WTC11 (cell line): ENCODE results near the gene GNAS. TPM values are rescaled to one million over a fixed set of nuclear protein-coding genes. Genes with fewer than 3 reads are reported as not detected.

ENCODE experiments used
- ATAC-seq: fragments of 200-7000 bp; cut with Tn5 transposase; 2 replicates; pipeline ENCODE4 v1.10.0; 2021; ENCODE audit warnings: mild to moderate bottlenecking, moderate library complexity
- CTCF ChIA-PET: fragments of 300-600 bp; sonication (Branson Sonifier 250); formaldehyde crosslinking; loops from one replicate; lab custom pipeline; 2021; ENCODE audit warnings: antibody characterized with exemption; lab: Charles Lee
- POLR2A ChIA-PET: fragments of 350-600 bp; sonication (Branson Sonifier 250); formaldehyde crosslinking; loops from one replicate; lab custom pipeline; 2021; ENCODE audit warnings: antibody characterized with exemption; lab: Charles Lee
- DNase-seq: peaks from one replicate; pipeline ENCODE4 v3.0.0; 2021; ENCODE audit warnings: low spot score
- H3K27ac Mint-ChIP-seq: 2 replicates; pipeline ENCODE4 v1.8.0; 2021; ENCODE audit warnings: mixed read lengths
- H3K27me3 Mint-ChIP-seq: 2 replicates; pipeline ENCODE4 v1.8.0; 2021; ENCODE audit warnings: low read depth, mild to moderate bottlenecking, moderate library complexity, mixed read lengths
- H3K36me3 Mint-ChIP-seq: 2 replicates; pipeline ENCODE4 v1.8.0; 2021; ENCODE audit warnings: mixed read lengths
- H3K4me1 Mint-ChIP-seq: 2 replicates; pipeline ENCODE4 v1.8.0; 2022; ENCODE audit warnings: mixed read lengths
- H3K4me3 Mint-ChIP-seq: 2 replicates; pipeline ENCODE4 v1.8.0; 2021; ENCODE audit warnings: mild to moderate bottlenecking, moderate library complexity, mixed read lengths
- H3K9me3 Mint-ChIP-seq: 2 replicates; pipeline ENCODE4 v1.8.0; 2021; ENCODE audit warnings: mixed read lengths
- CREB1 ChIP-seq: sonication (generic); formaldehyde crosslinking; IDR thresholded peaks from 2 replicates; pipeline ENCODE4 v1.8.0; 2023; ENCODE audit warnings: mild to moderate bottlenecking, missing genetic modification reagents
- ESRRA ChIP-seq: sonication (generic); formaldehyde crosslinking; IDR thresholded peaks from 2 replicates; pipeline ENCODE4 v1.8.1; 2022; ENCODE audit warnings: mild to moderate bottlenecking, missing genetic modification reagents, borderline replicate concordance
- JUN ChIP-seq: sonication (generic); formaldehyde crosslinking; IDR thresholded peaks from 2 replicates; pipeline ENCODE4 v1.8.0; 2023; ENCODE audit warnings: mild to moderate bottlenecking, missing genetic modification reagents
- OVOL2 ChIP-seq: fragments of 250-450 bp; sonication (Bioruptor Pico); IDR thresholded peaks from 2 replicates; pipeline ENCODE4 v1.9.0; 2021; ENCODE audit warnings: mild to moderate bottlenecking, borderline replicate concordance
- PRRX2 ChIP-seq: fragments of 250-450 bp; sonication (Bioruptor Pico); IDR thresholded peaks from 2 replicates; pipeline ENCODE4 v1.8.0; 2021; ENCODE audit warnings: mild to moderate bottlenecking
- RORB ChIP-seq: fragments of 250-450 bp; sonication (Bioruptor Pico); IDR thresholded peaks from 2 replicates; pipeline ENCODE4 v1.9.0; 2021; ENCODE audit warnings: mild to moderate bottlenecking
- ZNF138 ChIP-seq: sonication (generic); formaldehyde crosslinking; conservative IDR thresholded peaks from 2 replicates; pipeline ENCODE4 v1.8.1; 2022; ENCODE audit warnings: mild to moderate bottlenecking, moderate library complexity, missing genetic modification reagents
- total RNA-seq: library from RNA; stranded (reverse); gene quantifications from 3 replicates; pipeline ENCODE4 v1.2.3, GENCODE V29; 2021
- TF ChIP-seq, protein P1 (sequence below): sonication (generic); formaldehyde crosslinking; IDR thresholded peaks from 2 replicates; pipeline ENCODE4 v1.8.1; 2023; ENCODE audit warnings: mild to moderate bottlenecking, moderate library complexity, missing genetic modification reagents
- TF ChIP-seq, protein P2 (sequence below): sonication (generic); formaldehyde crosslinking; IDR thresholded peaks from 2 replicates; pipeline ENCODE4 v1.8.0; 2022; ENCODE audit warnings: mild to moderate bottlenecking, missing genetic modification reagents
- TF ChIP-seq, protein P3 (sequence below): sonication (generic); formaldehyde crosslinking; IDR thresholded peaks from 2 replicates; pipeline ENCODE4 v1.8.1; 2023; ENCODE audit warnings: mild to moderate bottlenecking, missing genetic modification reagents, borderline replicate concordance
- TF ChIP-seq, protein P4 (sequence below): sonication (generic); formaldehyde crosslinking; IDR thresholded peaks from 2 replicates; pipeline ENCODE4 v1.8.0; 2023; ENCODE audit warnings: missing genetic modification reagents, mild to moderate bottlenecking, borderline replicate concordance
- TF ChIP-seq, protein P5 (sequence below): fragments of 250-450 bp; sonication (Bioruptor Pico); IDR thresholded peaks from 2 replicates; pipeline ENCODE4 v1.9.0; 2021; ENCODE audit warnings: moderate library complexity, mild to moderate bottlenecking, inconsistent platforms, borderline replicate concordance
- TF ChIP-seq, protein P6 (sequence below): fragments of 250-450 bp; sonication (Bioruptor Pico); IDR thresholded peaks from 2 replicates; pipeline ENCODE4 v1.9.0; 2021; ENCODE audit warnings: mild to moderate bottlenecking, borderline replicate concordance
- TF ChIP-seq, protein P7 (sequence below): sonication (generic); formaldehyde crosslinking; IDR thresholded peaks from 2 replicates; pipeline ENCODE4 v1.8.1; 2023; ENCODE audit warnings: mild to moderate bottlenecking, missing genetic modification reagents

Gene GNAS
- total RNA-seq, 1 experiment from 2014 or later: 868 TPM

DNA sequence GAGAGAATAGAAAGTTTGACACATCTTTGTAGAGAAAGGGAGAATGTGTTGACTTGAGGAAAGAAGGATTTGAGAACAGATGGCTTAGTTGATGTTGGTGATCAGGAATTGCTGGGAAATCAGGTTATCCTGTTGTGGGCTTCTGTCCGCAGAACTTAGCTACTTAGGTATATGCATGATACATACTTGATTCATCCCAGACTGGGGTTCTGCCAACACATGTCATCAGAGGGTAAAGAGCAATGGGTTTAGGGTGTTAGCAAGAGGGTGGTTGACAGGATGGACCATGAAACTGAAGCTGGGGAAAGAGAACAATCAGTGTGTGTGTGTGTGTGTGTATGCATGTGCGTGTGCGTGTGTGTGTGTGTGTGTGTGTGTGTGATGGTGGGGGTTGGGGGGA lies 78.0 kb downstream of the GNAS start:
- TF ChIP-seq JUN (CRISPR knock-in tag): no peak
- TF ChIP-seq, protein P1, sequence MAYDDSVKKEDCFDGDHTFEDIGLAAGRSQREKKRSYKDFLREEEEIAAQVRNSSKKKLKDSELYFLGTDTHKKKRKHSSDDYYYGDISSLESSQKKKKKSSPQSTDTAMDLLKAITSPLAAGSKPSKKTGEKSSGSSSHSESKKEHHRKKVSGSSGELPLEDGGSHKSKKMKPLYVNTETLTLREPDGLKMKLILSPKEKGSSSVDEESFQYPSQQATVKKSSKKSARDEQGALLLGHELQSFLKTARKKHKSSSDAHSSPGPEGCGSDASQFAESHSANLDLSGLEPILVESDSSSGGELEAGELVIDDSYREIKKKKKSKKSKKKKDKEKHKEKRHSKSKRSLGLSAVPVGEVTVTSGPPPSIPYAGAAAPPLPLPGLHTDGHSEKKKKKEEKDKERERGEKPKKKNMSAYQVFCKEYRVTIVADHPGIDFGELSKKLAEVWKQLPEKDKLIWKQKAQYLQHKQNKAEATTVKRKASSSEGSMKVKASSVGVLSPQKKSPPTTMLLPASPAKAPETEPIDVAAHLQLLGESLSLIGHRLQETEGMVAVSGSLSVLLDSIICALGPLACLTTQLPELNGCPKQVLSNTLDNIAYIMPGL (CRISPR knock-in tag): no peak
- Mint-ChIP-seq H3K36me3 (no peaks in the 10 kb centered on the region), H3K27ac (no peak overlapping the region), H3K4me3 (no peak overlapping the region), H3K4me1 (peaks cover 6% of the 10 kb centered on the region), H3K9me3 (no peaks in the 10 kb centered on the region), H3K27me3 (peaks cover 3% of the 10 kb centered on the region; the same call in 1 of the 2 replicates)
- DNase-seq (no peak), ATAC-seq (no peak)
- ChIA-PET POLR2A (no interaction called here), CTCF (no interaction called here)

DNA sequence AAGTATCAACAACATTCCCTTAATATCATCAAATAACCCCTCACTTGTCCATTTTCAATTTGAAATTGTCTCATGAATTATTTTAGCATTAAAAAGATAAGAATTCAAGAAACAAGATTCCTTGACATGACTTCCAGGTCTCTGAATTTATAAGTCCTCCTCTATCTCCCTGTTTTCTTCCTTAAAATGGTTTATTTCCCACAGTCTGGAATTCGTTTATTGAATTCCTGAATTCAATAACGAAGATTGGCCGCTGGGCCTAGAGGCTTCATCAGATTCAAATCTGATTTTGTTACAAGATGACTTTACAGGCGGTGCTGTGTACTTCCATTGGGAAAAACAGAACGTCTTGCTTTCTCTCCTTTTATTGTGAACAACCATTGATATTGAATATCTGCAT lies 79.7 kb downstream of the GNAS start:
- Mint-ChIP-seq H3K27me3 (peaks cover 3% of the 10 kb centered on the region; the same call in 1 of the 2 replicates), H3K36me3 (no peaks in the 10 kb centered on the region), H3K4me3 (no peak overlapping the region), H3K9me3 (peaks cover 7% of the 10 kb centered on the region), H3K4me1 (peaks cover 6% of the 10 kb centered on the region), H3K27ac (no peak overlapping the region)
- no peak for DNase-seq
- POLR2A ChIA-PET: no interaction called here
- ATAC-seq: no peak
- CTCF ChIA-PET: no interaction called here
- TF ChIP-seq, protein P2, sequence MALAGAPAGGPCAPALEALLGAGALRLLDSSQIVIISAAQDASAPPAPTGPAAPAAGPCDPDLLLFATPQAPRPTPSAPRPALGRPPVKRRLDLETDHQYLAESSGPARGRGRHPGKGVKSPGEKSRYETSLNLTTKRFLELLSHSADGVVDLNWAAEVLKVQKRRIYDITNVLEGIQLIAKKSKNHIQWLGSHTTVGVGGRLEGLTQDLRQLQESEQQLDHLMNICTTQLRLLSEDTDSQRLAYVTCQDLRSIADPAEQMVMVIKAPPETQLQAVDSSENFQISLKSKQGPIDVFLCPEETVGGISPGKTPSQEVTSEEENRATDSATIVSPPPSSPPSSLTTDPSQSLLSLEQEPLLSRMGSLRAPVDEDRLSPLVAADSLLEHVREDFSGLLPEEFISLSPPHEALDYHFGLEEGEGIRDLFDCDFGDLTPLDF: no peak
- TF ChIP-seq, protein P3, sequence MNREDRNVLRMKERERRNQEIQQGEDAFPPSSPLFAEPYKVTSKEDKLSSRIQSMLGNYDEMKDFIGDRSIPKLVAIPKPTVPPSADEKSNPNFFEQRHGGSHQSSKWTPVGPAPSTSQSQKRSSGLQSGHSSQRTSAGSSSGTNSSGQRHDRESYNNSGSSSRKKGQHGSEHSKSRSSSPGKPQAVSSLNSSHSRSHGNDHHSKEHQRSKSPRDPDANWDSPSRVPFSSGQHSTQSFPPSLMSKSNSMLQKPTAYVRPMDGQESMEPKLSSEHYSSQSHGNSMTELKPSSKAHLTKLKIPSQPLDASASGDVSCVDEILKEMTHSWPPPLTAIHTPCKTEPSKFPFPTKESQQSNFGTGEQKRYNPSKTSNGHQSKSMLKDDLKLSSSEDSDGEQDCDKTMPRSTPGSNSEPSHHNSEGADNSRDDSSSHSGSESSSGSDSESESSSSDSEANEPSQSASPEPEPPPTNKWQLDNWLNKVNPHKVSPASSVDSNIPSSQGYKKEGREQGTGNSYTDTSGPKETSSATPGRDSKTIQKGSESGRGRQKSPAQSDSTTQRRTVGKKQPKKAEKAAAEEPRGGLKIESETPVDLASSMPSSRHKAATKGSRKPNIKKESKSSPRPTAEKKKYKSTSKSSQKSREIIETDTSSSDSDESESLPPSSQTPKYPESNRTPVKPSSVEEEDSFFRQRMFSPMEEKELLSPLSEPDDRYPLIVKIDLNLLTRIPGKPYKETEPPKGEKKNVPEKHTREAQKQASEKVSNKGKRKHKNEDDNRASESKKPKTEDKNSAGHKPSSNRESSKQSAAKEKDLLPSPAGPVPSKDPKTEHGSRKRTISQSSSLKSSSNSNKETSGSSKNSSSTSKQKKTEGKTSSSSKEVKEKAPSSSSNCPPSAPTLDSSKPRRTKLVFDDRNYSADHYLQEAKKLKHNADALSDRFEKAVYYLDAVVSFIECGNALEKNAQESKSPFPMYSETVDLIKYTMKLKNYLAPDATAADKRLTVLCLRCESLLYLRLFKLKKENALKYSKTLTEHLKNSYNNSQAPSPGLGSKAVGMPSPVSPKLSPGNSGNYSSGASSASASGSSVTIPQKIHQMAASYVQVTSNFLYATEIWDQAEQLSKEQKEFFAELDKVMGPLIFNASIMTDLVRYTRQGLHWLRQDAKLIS (CRISPR knock-in tag): no peak
- TF ChIP-seq, protein P4, sequence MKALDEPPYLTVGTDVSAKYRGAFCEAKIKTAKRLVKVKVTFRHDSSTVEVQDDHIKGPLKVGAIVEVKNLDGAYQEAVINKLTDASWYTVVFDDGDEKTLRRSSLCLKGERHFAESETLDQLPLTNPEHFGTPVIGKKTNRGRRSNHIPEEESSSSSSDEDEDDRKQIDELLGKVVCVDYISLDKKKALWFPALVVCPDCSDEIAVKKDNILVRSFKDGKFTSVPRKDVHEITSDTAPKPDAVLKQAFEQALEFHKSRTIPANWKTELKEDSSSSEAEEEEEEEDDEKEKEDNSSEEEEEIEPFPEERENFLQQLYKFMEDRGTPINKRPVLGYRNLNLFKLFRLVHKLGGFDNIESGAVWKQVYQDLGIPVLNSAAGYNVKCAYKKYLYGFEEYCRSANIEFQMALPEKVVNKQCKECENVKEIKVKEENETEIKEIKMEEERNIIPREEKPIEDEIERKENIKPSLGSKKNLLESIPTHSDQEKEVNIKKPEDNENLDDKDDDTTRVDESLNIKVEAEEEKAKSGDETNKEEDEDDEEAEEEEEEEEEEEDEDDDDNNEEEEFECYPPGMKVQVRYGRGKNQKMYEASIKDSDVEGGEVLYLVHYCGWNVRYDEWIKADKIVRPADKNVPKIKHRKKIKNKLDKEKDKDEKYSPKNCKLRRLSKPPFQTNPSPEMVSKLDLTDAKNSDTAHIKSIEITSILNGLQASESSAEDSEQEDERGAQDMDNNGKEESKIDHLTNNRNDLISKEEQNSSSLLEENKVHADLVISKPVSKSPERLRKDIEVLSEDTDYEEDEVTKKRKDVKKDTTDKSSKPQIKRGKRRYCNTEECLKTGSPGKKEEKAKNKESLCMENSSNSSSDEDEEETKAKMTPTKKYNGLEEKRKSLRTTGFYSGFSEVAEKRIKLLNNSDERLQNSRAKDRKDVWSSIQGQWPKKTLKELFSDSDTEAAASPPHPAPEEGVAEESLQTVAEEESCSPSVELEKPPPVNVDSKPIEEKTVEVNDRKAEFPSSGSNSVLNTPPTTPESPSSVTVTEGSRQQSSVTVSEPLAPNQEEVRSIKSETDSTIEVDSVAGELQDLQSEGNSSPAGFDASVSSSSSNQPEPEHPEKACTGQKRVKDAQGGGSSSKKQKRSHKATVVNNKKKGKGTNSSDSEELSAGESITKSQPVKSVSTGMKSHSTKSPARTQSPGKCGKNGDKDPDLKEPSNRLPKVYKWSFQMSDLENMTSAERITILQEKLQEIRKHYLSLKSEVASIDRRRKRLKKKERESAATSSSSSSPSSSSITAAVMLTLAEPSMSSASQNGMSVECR (CRISPR knock-in tag): no peak
- TF ChIP-seq, protein P5, sequence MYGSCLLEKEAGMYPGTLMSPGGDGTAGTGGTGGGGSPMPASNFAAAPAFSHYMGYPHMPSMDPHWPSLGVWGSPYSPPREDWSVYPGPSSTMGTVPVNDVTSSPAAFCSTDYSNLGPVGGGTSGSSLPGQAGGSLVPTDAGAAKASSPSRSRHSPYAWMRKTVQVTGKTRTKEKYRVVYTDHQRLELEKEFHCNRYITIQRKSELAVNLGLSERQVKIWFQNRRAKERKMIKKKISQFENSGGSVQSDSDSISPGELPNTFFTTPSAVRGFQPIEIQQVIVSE (CRISPR knock-in tag): no peak
- TF ChIP-seq RORB (CRISPR knock-in tag) (no peak), ZNF138 (CRISPR knock-in tag) (no peak), PRRX2 (CRISPR knock-in tag) (no peak), CREB1 (CRISPR knock-in tag) (no peak), OVOL2 (CRISPR knock-in tag) (no peak), ESRRA (CRISPR knock-in tag) (no peak)
- TF ChIP-seq, protein P6, sequence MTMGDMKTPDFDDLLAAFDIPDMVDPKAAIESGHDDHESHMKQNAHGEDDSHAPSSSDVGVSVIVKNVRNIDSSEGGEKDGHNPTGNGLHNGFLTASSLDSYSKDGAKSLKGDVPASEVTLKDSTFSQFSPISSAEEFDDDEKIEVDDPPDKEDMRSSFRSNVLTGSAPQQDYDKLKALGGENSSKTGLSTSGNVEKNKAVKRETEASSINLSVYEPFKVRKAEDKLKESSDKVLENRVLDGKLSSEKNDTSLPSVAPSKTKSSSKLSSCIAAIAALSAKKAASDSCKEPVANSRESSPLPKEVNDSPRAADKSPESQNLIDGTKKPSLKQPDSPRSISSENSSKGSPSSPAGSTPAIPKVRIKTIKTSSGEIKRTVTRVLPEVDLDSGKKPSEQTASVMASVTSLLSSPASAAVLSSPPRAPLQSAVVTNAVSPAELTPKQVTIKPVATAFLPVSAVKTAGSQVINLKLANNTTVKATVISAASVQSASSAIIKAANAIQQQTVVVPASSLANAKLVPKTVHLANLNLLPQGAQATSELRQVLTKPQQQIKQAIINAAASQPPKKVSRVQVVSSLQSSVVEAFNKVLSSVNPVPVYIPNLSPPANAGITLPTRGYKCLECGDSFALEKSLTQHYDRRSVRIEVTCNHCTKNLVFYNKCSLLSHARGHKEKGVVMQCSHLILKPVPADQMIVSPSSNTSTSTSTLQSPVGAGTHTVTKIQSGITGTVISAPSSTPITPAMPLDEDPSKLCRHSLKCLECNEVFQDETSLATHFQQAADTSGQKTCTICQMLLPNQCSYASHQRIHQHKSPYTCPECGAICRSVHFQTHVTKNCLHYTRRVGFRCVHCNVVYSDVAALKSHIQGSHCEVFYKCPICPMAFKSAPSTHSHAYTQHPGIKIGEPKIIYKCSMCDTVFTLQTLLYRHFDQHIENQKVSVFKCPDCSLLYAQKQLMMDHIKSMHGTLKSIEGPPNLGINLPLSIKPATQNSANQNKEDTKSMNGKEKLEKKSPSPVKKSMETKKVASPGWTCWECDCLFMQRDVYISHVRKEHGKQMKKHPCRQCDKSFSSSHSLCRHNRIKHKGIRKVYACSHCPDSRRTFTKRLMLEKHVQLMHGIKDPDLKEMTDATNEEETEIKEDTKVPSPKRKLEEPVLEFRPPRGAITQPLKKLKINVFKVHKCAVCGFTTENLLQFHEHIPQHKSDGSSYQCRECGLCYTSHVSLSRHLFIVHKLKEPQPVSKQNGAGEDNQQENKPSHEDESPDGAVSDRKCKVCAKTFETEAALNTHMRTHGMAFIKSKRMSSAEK: no peak
- TF ChIP-seq, protein P7, sequence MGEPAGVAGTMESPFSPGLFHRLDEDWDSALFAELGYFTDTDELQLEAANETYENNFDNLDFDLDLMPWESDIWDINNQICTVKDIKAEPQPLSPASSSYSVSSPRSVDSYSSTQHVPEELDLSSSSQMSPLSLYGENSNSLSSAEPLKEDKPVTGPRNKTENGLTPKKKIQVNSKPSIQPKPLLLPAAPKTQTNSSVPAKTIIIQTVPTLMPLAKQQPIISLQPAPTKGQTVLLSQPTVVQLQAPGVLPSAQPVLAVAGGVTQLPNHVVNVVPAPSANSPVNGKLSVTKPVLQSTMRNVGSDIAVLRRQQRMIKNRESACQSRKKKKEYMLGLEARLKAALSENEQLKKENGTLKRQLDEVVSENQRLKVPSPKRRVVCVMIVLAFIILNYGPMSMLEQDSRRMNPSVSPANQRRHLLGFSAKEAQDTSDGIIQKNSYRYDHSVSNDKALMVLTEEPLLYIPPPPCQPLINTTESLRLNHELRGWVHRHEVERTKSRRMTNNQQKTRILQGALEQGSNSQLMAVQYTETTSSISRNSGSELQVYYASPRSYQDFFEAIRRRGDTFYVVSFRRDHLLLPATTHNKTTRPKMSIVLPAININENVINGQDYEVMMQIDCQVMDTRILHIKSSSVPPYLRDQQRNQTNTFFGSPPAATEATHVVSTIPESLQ (CRISPR knock-in tag): no peak
